ENCODE results near the gene KCNJ14. TPM values are rescaled to one million over a fixed set of nuclear protein-coding genes. Genes with fewer than 3 reads are reported as not detected.

Gene KCNJ14
- total and polyA plus RNA-seq, 4 experiments from 2014 or later: 0.18 to 3.6 (median 1.3) TPM

DNA sequence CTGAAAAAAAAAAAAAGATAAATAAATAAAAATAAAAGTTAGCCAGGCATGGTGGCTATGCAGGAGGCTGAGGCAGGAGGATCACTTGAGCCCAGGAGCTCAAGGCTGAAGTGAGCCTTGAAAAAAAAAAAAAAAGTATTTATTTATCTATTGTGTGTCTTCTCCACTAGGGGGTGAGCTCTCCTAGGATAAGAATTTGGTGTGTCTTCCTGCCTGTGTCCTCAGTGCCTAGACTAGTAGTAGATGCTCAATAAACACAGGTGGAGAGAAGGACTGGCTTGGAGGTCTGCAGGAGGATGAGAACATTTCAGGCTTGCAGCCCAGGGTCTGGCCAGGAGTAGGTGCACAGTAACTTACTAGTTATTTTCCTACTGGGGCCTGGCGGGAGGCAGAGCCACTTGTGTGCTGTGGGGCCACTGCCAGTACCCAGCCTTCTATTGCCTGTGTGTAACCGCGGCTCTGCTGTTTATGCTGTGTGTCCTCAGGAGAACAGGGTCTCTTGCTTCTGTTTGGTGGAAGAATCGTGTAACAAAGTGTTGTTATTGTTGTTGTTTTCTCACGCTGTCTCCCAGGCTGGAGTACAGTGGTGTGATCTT, 50.9 kb downstream of the KCNJ14 start:
- peak in 4 of 5 donors; percentile 61 to 74 (median 66) for DNase-seq
- no peaks in the 10 kb centered on the region for H3K9me3 ChIP-seq (ENCODE audit: control insufficient read depth in 1 of 2, low read length in 2 of 2)
- H3K4me3 Mint-ChIP-seq: no peak overlapping the region
- peak overlapping the region in 2 of 7 donors; percentile 31 to 52 for H3K27ac Mint-ChIP-seq
- no peaks in the 10 kb centered on the region for H3K36me3 ChIP-seq (ENCODE audit: insufficient read depth, low read length)
- H3K36me3 Mint-ChIP-seq: peaks cover 7 to 14% of the 10 kb centered on the region in 2 donors
- H3K4me1 ChIP-seq (ENCODE audit: insufficient read depth, low read length): peaks cover 18% of the 10 kb centered on the region
- no peak overlapping the region for H3K27ac ChIP-seq (ENCODE audit: low read depth, low read length)
- peaks cover 7 to 20% (median 19%) of the 10 kb centered on the region in 4 donors for H3K4me1 Mint-ChIP-seq
- POLR2A ChIA-PET (ENCODE audit: partially characterized antibody): interaction anchor here (0.9 to 2.0 kb wide), 3 partner anchors 11 to 102 kb away, joined by 6 to 13 read pairs (median 11); no protein-coding TSS in a partner anchor
- intact Hi-C loops (cut with micrococcal nuclease): loop anchor here (1.0 kb wide), 3 partner anchors 78 to 102 kb away; no protein-coding TSS in a partner anchor
- CTCF ChIA-PET (ENCODE audit: partially characterized antibody): interaction anchor here (0.6 to 8.0 kb wide), 18 partner anchors 8 to 169 kb away, joined by 3 to 203 read pairs (median 4); no protein-coding TSS in a partner anchor
- no peaks in the 10 kb centered on the region for H3K27me3 Mint-ChIP-seq
- no peak overlapping the region for H3K4me3 ChIP-seq (ENCODE audit: low read length in 2 of 2)
- no peaks in the 10 kb centered on the region for H3K9me3 Mint-ChIP-seq
- no peaks in the 10 kb centered on the region for H3K27me3 ChIP-seq (ENCODE audit: insufficient read depth, low read length)

DNA sequence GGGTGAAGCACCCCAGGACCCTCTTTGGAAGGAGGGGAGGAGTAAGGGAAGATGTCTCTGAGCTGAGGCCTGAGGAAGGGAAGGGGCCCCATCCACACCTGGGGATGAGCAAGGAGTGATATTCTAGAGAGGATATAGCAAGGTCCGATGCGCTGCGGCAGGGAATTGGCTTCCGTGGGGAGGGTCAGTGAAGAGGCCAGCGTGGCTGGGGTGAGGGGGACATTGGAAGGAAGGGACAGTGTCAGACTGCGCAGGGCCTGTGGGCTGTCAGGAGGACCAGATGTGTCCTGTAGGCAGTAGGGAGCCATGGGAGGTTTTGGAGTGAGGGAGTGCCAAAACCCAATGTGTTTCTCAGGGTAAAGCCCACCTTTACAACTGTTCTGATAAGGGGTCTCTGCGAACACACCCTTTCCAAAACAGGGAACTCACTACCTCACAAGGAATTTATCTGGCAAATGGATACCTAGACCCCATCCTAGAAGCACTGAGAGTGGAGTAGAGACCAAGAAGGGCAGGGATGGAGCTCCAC, 52.6 kb downstream of the KCNJ14 start:
- peaks cover 5 to 15% (median 9%) of the 10 kb centered on the region in 4 donors for H3K4me1 Mint-ChIP-seq
- no peaks in the 10 kb centered on the region for H3K27me3 Mint-ChIP-seq
- Histone ChIP-seq H3K27ac (ENCODE audit: low read depth, low read length) (no peak overlapping the region), H3K36me3 (ENCODE audit: insufficient read depth, low read length) (no peaks in the 10 kb centered on the region), H3K4me1 (ENCODE audit: insufficient read depth, low read length) (peaks cover 23% of the 10 kb centered on the region), H3K9me3 (ENCODE audit: control insufficient read depth in 1 of 2, low read length in 2 of 2) (no peaks in the 10 kb centered on the region), H3K4me3 (ENCODE audit: low read length in 2 of 2) (no peak overlapping the region), H3K27me3 (ENCODE audit: insufficient read depth, low read length) (no peaks in the 10 kb centered on the region)
- no peak for DNase-seq
- intact Hi-C loops (cut with micrococcal nuclease): no loop called here
- no peaks in the 10 kb centered on the region for H3K9me3 Mint-ChIP-seq
- POLR2A ChIA-PET (ENCODE audit: partially characterized antibody): interaction anchor here (1.2 to 1.6 kb wide), 3 partner anchors 18 to 111 kb away, joined by 4 to 5 read pairs (median 4); partner anchors contain the start of genes RPL18 and SPHK2
- peak overlapping the region in 3 of 7 donors; percentile 23 to 58 (median 28) for H3K27ac Mint-ChIP-seq
- peak overlapping the region in 2 of 8 donors; percentile 15 to 53 for H3K4me3 Mint-ChIP-seq
- H3K36me3 Mint-ChIP-seq: peaks cover 7 to 14% of the 10 kb centered on the region in 2 donors
- CTCF ChIA-PET (ENCODE audit: partially characterized antibody): interaction anchor here (1.4 to 8.0 kb wide), 5 partner anchors 8 to 174 kb away, joined by 3 to 203 read pairs (median 29); no protein-coding TSS in a partner anchor

DNA sequence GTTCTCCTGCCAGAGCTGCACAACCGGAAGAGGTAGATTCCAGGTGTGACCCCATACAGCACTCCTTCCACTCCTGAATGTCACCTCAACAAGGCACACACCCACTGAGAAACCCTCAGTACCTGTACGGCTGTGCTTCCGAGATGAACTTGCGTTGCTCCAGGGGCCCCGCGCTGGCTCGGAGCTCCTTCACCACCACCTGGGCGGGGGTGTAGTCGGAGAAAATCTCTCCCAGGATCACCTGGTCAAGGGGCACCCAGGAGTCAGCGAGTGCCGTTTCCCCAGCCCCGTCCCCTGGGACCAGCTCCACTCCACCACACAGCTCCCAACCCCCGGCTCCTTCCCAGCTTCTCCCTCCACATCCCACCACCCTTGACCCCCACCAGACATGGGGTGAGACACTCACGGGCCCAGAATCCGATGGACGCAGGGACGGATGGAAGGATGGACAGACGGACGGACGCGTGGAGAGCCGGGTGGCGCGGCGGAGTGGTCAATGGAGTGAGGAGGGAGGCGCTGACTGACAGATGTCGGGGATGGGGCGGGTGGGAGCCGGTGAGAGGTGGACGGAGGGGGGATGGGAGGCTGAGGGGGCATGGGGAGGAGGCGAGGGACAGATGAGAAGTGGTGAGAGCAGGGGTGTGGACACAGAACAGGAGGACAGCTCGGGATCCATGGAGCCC, 53.5 kb downstream of the KCNJ14 start:
- Mint-ChIP-seq H3K27me3 (no peaks in the 10 kb centered on the region), H3K36me3 (peaks cover 7 to 14% of the 10 kb centered on the region in 2 donors), H3K27ac (no peak overlapping the region), H3K4me1 (peaks cover 7 to 14% (median 9%) of the 10 kb centered on the region in 4 donors), H3K9me3 (no peaks in the 10 kb centered on the region), H3K4me3 (no peak overlapping the region)
- intact Hi-C loops (cut with micrococcal nuclease): no loop called here
- Histone ChIP-seq H3K36me3 (ENCODE audit: insufficient read depth, low read length) (no peaks in the 10 kb centered on the region), H3K27ac (ENCODE audit: low read depth, low read length) (no peak overlapping the region), H3K27me3 (ENCODE audit: insufficient read depth, low read length) (no peaks in the 10 kb centered on the region), H3K4me3 (ENCODE audit: low read length in 2 of 2) (no peak overlapping the region), H3K4me1 (ENCODE audit: insufficient read depth, low read length) (peaks cover 27% of the 10 kb centered on the region), H3K9me3 (ENCODE audit: control insufficient read depth in 1 of 2, low read length in 2 of 2) (no peaks in the 10 kb centered on the region)
- ChIA-PET CTCF (ENCODE audit: partially characterized antibody) (interaction anchor here (1.0 to 8.0 kb wide), 4 partner anchors 19 to 175 kb away, joined by 3 to 203 read pairs (median 22); no protein-coding TSS in a partner anchor), POLR2A (ENCODE audit: partially characterized antibody) (interaction anchor here (1.4 to 2.1 kb wide), 3 partner anchors 19 to 110 kb away, joined by 4 to 9 read pairs (median 4); partner anchors contain the start of genes RPL18 and SPHK2)
- DNase-seq: no peak

DNA sequence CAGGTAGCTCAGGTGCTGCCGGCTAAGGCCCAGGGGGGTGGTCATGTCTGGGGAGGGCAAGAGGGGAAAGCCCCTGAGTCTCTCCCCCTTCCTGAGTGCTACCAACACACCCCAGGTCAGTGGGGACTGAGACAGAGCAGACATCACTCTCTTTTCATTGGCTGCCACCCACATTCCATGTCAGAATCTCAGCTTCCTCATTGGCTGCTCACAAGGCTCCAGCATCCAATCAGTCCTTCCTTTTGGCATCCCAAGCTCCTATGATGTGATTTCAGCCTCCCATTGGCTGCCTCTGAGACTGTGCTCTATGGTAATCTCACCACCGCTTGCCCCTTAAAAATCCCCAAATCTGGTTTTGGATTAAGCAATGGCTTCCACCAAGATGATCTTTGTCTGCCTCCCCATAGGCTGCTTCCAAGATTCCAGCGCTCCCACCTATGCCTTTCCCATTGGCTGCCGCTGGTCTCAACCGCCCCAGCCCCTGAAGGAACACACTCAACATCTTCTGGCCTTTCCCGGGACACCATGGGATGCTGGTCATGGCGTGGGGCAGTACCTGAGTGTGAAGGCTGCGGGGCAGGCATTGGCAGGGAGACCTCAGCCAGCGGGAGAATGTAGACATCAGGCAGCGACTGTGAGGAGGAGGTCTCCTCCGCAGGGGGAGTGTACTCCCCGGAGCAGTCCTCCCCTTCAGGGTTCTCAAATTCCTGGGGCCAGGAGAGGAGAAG, 54.3 kb downstream of the KCNJ14 start:
- H3K4me1 ChIP-seq (ENCODE audit: insufficient read depth, low read length): peaks cover 27% of the 10 kb centered on the region
- H3K4me3 ChIP-seq (ENCODE audit: low read length in 2 of 2): no peak overlapping the region
- no peaks in the 10 kb centered on the region for H3K9me3 ChIP-seq (ENCODE audit: control insufficient read depth in 1 of 2, low read length in 2 of 2)
- Mint-ChIP-seq H3K9me3 (no peaks in the 10 kb centered on the region), H3K4me3 (peak overlapping the region in 2 of 8 donors; percentile 3 to 20), H3K27me3 (no peaks in the 10 kb centered on the region), H3K4me1 (peaks cover 8 to 16% (median 12%) of the 10 kb centered on the region in 4 donors), H3K36me3 (peaks cover 7 to 14% of the 10 kb centered on the region in 2 donors), H3K27ac (peak overlapping the region in 1 of 7 donors; percentile 41)
- intact Hi-C loops (cut with micrococcal nuclease): loop anchor here (1.0 to 5.0 kb wide), 5 partner anchors 62 to 1133 kb away; partner anchors contain the start of genes GRWD1, RPL18, RRAS and SCAF1
- no peaks in the 10 kb centered on the region for H3K27me3 ChIP-seq (ENCODE audit: insufficient read depth, low read length)
- H3K36me3 ChIP-seq (ENCODE audit: insufficient read depth, low read length): no peaks in the 10 kb centered on the region
- DNase-seq: no peak
- POLR2A ChIA-PET (ENCODE audit: partially characterized antibody): interaction anchor here (0.5 to 2.1 kb wide), 5 partner anchors 78 to 690 kb away, joined by 3 to 9 read pairs (median 4); partner anchors contain the start of genes EMP3, RPL18 and SPHK2
- no peak overlapping the region for H3K27ac ChIP-seq (ENCODE audit: low read depth, low read length)
- CTCF ChIA-PET (ENCODE audit: partially characterized antibody): interaction anchor here (1.0 to 8.0 kb wide), 2 partner anchors 20 to 75 kb away, joined by 6 to 203 read pairs; no protein-coding TSS in a partner anchor

DNA sequence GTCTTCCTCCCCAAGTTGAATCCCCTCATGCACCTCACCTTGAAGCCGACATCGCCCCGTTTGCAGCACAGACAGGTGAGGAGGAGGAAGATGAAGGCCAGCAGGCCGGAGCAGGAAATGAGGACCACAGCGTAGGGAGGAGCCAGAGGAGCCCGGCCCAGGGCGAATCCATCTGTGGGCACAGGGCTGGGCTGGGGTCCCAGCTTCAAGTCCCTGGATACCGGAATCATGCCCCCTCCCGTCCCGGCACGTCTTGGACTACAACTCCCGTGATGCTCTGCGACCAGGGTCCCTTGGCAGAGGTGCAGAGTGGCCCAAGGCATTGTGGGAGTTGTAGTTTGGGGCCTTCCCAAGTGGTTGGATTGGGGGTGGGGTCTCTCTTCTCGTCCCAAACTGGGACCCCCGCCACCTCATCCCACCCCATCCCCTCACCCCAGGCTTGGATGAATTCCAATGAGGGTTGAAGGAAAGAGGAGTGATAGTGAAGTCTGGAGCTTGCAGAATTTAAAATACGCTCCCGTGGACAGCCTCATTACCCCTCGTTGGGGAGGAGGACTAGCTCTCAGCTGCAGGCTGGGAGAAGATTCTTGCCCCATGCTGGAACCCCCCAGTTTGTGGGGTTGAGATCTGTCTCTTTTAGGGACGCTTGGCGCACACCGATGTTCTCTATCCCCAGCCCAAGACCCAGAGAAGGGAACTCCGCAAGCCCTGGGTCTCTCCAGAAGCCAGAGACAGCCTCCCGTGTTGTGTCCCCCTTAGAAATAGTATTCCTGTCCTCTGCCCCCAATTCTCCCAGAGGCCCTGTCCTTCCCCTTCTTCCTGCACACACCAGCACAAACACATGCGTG, 55.3 kb downstream of the KCNJ14 start:
- intact Hi-C loops (cut with micrococcal nuclease): loop anchor here (1.0 to 5.0 kb wide), 5 partner anchors 63 to 1132 kb away; partner anchors contain the start of genes GRWD1, RPL18, RRAS and SCAF1
- peak overlapping the region in 7 of 8 donors; percentile 87 to 94 (median 90) for H3K4me3 Mint-ChIP-seq
- peak; percentile 72 to 85 (median 73) for DNase-seq
- Histone ChIP-seq H3K4me1 (ENCODE audit: insufficient read depth, low read length) (peaks cover 27% of the 10 kb centered on the region), H3K9me3 (ENCODE audit: control insufficient read depth in 1 of 2, low read length in 2 of 2) (no peaks in the 10 kb centered on the region), H3K36me3 (ENCODE audit: insufficient read depth, low read length) (no peaks in the 10 kb centered on the region), H3K27ac (ENCODE audit: low read depth, low read length) (peak overlapping the region; percentile 39), H3K4me3 (ENCODE audit: low read length in 2 of 2) (peak overlapping the region; percentile 43 to 76), H3K27me3 (ENCODE audit: insufficient read depth, low read length) (no peaks in the 10 kb centered on the region)
- H3K27ac Mint-ChIP-seq: peak overlapping the region; percentile 75 to 92 (median 88)
- ChIA-PET POLR2A (ENCODE audit: partially characterized antibody) (interaction anchor here (0.5 to 2.1 kb wide), 7 partner anchors 18 to 691 kb away, joined by 3 to 9 read pairs (median 3); partner anchors contain the start of genes EMP3, RPL18 and SPHK2), CTCF (ENCODE audit: partially characterized antibody) (interaction anchor here (0.7 to 8.0 kb wide), 3 partner anchors 21 to 90 kb away, joined by 3 to 203 read pairs (median 3); no protein-coding TSS in a partner anchor)
- H3K36me3 Mint-ChIP-seq: peaks cover 7 to 14% of the 10 kb centered on the region in 2 donors
- no peaks in the 10 kb centered on the region for H3K27me3 Mint-ChIP-seq
- no peaks in the 10 kb centered on the region for H3K9me3 Mint-ChIP-seq
- H3K4me1 Mint-ChIP-seq: peaks cover 8 to 16% (median 12%) of the 10 kb centered on the region in 4 donors
